GM18861 (cell line): ENCODE data around the gene STARD13.

ENCODE experiments used
- ATAC-seq: cut with Tn5 transposase; IDR thresholded peaks from one replicate; pipeline ENCODE4 v1.9.1; 2021; ENCODE audit not compliant: unreplicated experiment

Gene STARD13

GRCh38 chr13:33285420-33286124, at the start of gene STARD13:
TSS of gene STARD13 (minus strand) at chr13:33285755. CDS start at chr13:33285638, 117 bp downstream.
- ATAC-seq, result no peak

- ATAC-seq, result no peak
Measured at GRCh38 chr13:33334831-33335230, 49.3 kb upstream of the STARD13 start.

DNA sequence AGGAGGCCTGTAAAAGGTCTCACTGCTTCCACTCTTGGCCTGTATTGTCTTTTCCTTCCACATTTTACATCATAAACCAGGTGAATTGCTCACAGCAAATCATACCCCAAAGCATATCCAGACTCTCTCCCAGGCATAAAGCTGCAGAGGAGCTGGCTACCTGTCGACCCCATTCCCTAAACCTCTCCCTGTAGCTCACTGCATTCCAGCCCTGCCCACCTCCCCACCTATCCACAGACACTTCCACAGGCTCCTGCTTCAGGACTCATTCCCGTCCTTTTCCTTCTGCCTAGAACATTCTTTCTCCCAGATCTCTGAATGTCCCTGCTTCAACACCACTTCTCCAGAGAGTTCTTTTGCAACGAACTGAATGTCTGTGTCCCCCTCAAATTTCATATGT, 46.4 kb upstream of the STARD13 start:
- ATAC-seq, result no peak

DNA sequence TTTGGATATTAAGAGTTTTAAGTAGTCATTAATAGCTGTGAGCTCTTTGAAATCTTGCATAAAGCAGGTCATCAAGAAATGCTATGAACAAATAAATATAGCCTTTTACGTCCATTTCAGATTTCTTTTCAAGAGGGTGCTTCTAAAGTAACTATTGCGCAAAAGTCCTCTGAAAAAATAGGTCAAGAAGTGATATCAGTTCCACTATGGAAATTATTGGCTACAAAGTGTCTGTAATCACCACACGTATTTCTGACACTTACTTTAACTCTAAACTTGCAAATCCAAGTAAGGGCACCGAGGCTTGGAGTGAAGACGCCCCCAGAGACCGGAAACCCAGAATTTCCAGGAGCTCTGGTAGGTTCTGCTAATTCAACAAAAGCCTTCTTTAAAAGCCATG, 44.9 kb upstream of the STARD13 start:
- no peak for ATAC-seq

GRCh38 chr13:33328701-33329100, 43.1 kb upstream of the STARD13 start:
- ATAC-seq, result no peak

DNA sequence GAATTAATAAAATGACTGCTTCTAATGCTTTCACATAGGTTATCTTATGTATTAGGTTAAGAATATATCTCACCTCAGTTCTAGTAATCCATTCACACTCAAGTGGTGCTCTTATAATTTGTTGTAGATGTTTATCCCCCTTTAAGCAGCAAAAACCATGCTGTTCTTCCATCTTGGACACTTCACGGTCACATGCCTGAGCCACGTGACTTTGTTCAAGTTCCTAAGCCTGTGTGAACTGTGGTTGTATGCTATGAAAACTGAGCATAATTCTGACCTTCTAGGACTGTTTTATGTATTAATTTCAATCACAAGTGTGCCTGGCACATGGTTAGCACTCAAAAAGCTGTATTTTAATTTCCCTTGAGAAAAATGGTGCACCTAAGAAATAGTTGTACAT, 41.2 kb upstream of the STARD13 start:
- ATAC-seq, result no peak

DNA sequence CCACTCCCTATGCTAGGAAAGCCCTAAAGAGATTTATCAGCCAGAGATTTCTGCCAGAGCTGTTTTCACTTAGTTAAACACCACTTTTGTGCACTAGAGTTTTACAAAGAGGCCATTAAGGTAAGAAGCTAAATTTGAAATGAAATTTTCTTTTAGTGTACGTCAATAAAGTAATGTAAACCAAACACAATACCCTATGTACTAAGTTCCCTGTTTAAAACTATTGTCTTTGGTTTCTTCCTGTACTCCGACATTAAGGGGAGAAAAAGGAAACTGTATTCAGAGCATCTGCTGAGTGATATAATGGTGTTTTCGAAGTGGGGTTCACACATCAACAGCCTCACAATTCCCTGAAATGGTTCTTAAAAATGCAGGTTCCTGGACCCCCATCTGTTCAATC, 40.7 kb upstream of the STARD13 start:
- ATAC-seq, result no peak

DNA sequence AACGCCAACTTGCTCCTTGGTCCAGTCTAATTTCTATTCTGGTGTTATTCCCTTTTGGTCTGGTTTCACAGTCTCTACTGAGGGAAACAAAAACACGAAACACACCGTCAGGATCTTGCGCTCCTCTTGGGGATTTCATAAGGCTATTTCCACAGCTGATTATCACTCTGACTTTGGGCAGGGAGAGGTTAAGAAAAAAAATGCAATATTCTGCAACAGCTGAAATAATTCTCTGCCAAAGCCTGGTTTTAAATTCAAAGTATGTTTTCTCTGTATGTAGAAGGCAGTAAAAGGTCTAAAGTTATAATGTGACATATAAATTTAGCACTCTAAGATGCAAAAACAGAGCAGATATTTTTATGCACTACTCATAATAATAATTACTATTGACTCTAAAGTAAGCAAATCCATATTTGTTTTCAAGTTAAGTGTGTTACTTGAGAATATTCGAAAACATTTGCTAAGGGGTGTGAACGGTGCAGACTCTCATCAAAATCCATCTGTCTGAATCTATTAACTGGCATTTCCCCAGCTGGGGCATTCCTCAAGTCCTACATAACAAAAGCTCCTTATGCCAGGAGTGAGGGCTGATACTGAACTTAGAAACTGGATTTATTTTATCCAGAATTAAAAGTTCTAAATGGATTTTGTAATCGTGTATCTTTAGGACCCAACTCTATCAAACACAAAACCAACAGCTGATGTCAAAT, 38.4 kb upstream of the STARD13 start:
- ATAC-seq, result no peak

- no peak for ATAC-seq
Measured at GRCh38 chr13:33322965-33323668, 37.6 kb upstream of the STARD13 start.

DNA sequence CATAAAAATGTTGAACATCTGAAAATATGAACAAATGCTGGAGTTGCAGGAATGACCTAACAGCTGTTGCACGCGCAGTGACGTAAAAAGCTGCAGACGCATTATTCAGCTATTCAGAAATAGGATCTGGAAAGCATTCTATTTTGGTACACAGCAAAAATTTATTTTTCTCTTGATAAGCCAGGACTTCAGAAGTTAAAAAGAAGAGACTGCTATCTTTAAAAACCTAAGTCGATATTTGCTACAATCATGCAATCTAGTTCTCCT, 36.9 kb upstream of the STARD13 start:
- ATAC-seq, result no peak

DNA sequence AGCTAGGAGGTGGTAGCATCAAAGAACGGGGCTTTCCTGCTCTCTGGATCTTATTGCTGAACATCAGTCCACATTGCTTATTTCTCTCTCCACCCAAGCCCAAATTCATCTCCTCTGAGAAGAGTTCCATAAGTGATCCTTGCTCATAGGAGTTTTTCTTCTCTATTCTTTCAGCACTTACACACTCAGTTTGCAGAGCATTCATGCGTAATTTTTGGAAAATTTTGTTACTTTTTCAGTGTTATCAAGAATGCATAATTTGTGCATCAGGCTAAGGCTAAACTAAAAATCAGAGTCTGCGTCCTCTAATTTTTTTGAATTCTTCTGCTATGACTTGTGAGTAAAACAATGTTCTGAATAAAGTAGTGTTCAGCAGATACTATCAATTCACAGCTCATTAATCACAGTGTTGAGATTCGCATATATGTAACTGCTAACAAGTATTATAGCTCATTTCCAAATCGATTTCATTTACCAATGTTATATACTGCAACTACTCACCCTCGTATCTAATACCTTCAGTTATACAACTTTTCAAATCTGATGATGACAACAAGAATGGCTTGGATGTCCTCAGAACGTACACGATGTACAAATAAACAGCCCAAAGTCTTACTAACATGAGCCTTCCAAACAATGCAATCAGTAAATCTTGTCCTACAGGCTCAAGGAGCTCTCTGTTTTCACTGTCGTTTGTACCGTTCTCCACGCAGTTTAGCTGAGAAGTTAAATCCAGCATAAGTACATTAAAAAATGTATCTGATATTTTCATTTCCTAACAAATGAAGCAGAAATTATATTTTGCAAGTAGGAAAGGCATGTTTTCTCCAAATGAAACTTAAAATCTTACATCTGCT, 36.4 kb upstream of the STARD13 start:
- ATAC-seq, result no peak

DNA sequence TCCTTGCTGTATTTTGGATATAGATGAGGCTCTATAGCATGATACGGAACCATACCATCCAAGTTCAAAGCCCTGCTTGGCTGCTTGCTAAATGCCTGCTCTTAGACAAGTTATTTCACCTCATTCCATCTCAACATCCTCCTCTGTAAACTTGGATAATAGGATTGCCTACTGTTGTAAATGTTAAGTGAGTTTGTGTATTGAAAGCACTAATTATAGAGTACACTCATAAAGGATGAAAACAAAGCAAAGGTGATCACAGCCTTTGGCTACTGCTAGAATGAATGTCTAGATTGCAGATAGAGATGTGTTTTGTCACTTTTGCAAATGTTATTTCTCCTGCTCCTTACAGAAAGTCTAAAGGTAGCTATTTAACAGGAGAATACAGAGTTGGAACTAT, 34.3 kb upstream of the STARD13 start:
- ATAC-seq, result no peak

DNA sequence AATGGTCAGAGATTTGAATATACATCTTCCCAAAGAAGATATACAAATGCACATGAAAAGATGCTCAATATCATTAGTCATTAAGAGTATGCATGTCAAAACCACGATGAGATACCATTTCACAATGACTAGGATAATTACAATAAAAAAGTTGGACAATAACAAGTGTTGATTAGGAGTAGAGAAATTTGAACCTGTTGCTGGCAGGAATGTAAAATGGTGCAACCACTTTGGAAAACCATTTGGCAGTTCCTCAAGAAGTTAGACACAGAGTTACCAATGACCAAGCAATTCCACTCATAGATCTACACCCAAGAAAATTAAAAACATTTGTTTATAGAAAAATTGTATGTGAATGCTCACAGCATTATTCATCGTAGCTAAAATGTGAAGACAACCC, 33.2 kb upstream of the STARD13 start:
- ATAC-seq, result no peak

- ATAC-seq, result no peak
Measured at GRCh38 chr13:33318037-33318436, 32.5 kb upstream of the STARD13 start.

GRCh38 chr13:33316890-33317289, 31.3 kb upstream of the STARD13 start:
- no peak for ATAC-seq

- no peak for ATAC-seq
Measured at GRCh38 chr13:33313504-33313903, 27.9 kb upstream of the STARD13 start.

DNA sequence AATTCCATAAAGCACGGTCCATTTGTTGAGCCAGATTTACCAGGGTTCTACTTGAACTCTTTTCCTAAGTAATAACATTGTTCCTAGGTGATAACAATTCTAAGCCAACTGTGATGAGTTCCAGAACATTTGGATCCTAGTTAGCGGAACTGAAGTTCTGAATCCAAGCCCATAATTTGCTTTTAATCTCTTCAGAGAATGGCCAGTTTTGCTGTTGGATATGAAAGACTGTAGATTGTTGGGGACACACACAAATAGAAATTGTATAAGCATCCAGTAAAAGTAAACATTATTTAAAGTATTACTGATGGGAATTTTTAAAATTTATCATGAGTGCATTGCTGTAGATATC, 27.3 kb upstream of the STARD13 start:
- no peak for ATAC-seq

DNA sequence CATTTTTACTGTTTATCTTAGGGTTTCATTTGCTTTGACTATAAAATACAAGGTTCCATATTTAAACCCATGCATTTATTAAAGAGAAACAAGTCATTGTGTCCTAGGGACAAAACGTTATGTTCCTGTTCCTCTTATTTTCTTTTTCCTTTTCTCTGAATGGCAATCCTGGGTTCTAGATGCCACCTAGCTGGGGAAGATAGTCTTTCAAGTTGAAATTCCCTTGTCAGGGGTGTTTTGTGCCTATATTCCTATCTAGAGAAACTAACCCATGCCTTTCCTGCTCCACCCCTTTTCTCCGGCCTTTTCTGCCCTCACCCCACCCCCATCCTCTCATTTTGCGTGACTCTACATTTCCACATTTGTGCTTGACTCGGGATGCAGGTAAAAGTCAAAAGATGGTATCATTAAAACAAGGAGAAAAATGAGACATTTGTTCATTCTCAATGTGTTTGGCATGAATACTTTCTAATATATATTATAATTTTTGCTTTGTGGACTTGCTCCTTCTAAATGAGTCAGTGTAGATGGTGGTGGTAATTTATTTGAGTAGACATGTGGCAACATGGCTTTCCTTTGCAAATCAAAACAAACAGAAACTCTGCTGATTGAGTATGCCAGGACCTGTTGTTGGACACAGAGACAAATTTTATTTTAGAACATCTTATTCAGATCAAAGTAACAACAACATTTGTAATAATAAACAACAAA, 26.8 kb upstream of the STARD13 start:
- no peak for ATAC-seq

- ATAC-seq, result no peak
Measured at GRCh38 chr13:33311040-33311439, 25.5 kb upstream of the STARD13 start.

DNA sequence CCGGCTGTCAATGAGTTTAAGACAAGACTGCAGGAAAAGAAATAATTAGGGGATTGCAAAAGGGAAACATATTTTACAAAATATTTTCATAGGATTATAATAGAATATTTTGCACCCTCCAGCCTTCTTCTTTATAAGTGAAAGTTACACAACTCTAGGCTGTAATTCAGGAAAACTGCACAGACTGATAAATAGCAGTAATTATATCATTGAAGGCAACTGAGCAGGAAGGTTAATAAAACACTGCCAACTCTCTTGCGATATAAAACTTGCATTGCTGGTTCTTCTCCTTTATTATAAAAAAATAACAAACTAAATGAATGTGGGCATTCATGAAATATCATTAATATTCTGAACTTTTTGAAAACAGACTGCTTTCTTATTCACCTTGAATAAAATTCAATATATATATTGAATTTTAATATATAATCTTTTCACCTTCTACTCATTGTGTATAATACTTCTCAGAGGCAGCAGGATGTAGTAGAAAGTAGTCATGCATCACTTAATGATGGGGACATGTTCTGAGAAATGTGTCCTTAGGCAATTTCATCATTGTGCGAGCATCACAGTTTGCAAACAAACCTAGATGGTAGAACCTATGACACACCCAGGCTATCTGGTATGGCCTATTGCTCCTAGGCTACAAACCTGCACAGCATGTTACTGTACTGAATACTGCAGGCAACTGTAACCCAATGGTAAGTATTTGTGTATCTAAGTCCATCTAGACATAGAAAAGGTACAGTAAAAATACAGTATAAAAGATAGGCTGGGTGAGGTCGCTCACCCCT, 24.9 kb upstream of the STARD13 start:
- no peak for ATAC-seq
